LoVo (cell line): ENCODE results near the gene NUP37.
"Not testable (repeated sequence)": the region's sequence is repeated elsewhere in the genome, so short reads cannot be mapped to it uniquely, and the experiment has no call there.

ENCODE experiments used
- DNase-seq: peaks from one replicate; pipeline ENCODE4 v3.0.0-alpha.2; 2016; ENCODE audit warnings: low spot score

NUP37 gene

DNA sequence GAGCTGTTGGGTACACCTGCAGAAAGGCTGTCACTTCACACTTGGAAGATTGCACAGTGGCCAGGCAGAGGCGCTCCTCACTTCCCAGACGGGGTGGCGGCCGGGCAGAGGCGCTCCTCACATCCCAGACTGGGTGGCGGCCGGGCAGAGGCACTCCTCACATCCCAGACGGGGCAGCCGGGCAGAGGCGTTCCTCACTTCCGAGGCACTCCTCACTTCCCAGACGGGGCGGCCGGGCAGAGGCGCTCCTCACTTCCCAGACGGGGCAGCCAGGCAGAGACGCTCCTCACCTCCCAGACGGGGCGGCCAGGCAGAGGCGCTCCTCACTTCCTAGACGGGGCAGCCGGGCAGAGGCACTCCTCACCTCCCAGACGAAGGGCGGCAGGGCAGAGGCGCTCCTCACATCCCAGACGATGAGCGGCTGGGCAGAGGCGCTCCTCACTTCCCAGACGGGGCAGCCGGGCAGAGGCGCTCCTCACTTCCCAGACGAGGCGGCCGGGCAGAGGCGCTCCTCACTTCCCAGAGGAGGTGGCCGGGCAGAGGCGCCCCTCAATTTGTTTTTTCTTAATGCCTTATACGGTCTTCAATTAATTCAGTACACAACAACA, 30.6 kb downstream of the NUP37 start:
- not testable (repeated sequence) for DNase-seq

GRCh38 chr12:102080842-102081241, 39.1 kb downstream of the NUP37 start:
- DNase-seq: no peak

DNA sequence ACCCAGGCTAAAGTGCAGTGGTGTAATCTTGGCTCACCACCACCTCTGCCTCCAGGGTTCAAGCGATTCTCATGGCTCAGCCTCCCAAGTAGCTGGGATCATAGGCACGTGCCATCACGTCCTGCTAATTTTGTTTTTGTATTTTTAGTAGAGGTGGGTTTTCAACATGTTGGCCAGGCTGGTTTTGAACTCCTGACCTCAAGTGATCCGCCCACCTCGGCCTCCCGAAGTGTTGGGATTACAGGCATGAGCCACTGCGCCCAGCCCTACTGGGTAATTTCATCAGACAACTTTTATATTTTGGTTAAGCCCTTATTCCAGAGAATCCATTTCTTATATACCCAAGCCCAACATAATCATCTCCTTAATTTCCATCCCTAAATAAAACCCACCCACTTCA, 47.8 kb downstream of the NUP37 start:
- DNase-seq: not testable (repeated sequence)

- no peak for DNase-seq
Measured at GRCh38 chr12:102069707-102070106, 50.2 kb downstream of the NUP37 start.

- no peak for DNase-seq
Measured at GRCh38 chr12:102067574-102068258, 52.2 kb downstream of the NUP37 start.

- DNase-seq: no peak
Measured at GRCh38 chr12:102064476-102064875, 55.4 kb downstream of the NUP37 start.

DNA sequence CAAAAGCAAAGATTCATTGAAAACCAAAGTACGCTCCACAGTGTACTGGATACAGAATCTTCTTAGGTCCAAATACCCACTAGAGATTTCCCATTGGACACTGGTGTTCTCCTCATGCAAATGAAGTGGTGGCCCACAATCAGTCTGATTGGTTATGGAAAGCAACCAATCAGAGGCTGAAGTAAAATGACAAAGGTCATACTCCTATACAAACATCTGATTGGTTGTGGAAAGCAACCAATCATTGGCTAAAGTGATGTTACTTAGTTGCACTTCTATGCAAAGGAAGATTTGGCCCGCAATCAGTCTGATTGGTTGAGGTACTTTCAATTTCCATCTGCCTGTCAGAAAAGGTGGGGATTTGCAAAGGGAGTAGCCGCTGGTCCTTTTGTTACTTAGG, 56.8 kb downstream of the NUP37 start:
- DNase-seq: peak; percentile 48

DNA sequence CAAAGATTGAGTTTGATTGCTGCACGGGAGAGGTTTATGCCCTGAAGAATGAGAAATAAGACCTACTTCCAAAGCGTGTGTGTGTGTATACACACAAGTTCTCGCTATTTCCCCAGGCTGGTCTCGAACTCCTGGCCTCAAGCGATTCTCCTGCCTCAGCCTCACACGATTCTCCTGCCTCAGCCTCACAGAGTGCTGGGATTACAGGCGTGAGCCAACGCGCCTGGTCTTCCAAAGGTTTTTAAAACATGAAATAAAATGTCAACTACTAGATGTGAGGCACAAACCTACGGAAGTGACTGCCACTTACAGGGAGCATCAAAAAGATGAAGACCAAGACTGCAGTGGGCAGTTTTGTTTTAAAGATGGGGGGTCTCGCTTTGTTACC, 57.5 kb downstream of the NUP37 start:
- no peak for DNase-seq

DNA sequence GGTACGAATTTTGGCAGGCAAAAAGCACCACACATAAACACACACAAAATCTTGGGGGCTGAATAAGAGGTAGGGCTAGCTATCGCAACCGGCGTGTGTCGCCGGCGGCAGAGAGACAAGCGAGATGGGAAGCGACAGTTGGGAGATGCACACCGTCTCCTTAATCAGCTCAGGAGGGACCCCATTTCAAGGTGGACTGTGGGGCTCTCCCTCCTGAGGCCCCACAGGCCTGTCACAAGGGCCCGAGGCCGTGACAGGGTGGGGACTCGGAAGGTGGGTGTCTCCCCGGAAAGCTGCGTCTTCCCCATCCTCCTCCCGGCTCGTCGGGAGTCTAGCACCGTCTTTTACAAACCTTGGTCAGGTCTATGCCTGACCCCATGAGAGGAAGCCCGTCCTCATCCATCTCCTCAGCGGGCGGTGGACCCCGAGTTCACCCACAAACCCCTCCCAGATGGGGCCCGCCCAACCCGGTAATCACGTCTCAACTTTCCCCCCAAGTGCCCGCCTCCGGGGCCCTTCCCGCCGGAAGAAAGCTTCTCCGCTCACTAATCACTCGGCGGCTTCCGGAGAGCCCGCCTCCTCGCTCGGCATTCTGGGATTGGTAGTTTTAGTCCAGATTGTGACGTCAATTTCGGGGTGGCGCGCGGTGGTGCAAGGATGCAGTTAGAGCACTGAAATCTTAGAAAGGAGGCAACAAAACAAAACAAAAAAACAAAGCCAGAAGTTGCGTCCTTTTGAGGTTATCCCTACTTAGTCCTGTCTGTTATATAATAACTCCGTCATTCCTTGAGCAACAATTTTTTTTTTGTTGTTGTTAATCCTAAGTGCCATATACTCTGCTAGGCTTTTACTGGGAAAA, 58.1 kb downstream of the NUP37 start, which contains the start of gene WASHC3:
WASHC3 (minus strand) TSS at position 432 of the 859 bp plus-strand sequence; CDS start at position 403, 29 bp downstream.
- peak; percentile 96 for DNase-seq

- DNase-seq: no peak
Measured at GRCh38 chr12:102061096-102061559, 58.8 kb downstream of the NUP37 start.

GRCh38 chr12:102059343-102059742, 60.6 kb downstream of the NUP37 start:
- DNase-seq: no peak

DNA sequence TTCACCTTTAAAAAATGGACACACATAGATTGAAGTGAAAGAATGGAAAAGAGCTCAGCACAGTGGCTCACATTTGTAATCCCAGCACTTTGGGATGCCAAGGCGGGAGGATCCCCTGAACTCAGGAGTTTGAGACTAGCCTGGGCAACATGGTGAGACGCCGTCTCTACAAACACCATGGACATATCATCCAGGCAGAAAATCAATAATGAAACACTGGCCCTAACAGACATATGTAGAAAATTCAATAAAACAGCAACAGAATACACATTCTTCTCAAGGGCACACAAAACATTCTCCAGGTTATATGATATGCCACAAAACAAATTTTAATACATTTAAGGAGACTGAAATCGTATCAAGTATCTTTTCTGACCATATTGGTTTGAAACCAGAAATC, 65.6 kb downstream of the NUP37 start:
- DNase-seq: no peak

DNA sequence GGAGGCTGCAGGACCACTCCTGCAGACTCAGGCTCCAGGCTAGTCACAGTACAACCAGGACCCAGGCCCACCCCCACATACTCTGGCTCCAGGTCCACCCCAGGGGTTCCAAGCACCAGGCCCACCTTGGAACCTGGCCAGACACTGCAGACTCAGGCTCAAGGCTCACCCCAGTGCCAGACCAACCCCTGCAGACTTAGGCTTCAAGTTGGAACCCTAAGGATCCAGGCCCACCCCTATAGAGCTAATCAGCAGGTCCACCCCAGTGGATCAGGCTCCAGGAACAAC, 66.9 kb downstream of the NUP37 start:
- no peak for DNase-seq

- no peak for DNase-seq
Measured at GRCh38 chr12:102052192-102053061, 67.5 kb downstream of the NUP37 start.

DNA sequence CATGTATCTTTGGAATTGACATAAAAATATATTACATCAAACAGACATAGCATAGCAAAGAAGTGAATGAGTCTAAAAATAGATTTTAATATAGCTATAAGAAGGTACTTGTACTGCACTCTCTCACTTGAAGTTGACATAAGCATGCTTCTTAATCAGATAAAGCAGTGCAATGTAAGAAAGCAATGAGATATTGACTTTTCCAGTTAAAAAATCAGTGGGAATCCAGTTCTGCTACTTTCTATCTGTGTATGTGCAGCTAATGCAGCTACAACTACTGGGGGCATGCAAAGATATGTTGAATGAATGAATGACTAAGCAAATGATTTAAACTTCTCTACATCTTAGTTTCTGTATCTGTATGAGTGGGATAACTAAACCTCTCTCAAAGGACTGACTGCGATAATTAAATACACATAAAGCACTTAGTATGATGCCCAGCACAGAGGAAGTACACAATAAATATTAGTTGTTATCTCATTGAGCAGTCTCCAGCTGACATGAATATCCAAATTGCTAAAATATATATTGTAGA, 68.4 kb downstream of the NUP37 start:
- DNase-seq: no peak

- no peak for DNase-seq
Measured at GRCh38 chr12:102050660-102051430, 69.1 kb downstream of the NUP37 start.

GRCh38 chr12:102043928-102044327, 76.0 kb downstream of the NUP37 start:
- DNase-seq: no peak

GRCh38 chr12:102033991-102034745, 85.7 kb downstream of the NUP37 start:
- no peak for DNase-seq

DNA sequence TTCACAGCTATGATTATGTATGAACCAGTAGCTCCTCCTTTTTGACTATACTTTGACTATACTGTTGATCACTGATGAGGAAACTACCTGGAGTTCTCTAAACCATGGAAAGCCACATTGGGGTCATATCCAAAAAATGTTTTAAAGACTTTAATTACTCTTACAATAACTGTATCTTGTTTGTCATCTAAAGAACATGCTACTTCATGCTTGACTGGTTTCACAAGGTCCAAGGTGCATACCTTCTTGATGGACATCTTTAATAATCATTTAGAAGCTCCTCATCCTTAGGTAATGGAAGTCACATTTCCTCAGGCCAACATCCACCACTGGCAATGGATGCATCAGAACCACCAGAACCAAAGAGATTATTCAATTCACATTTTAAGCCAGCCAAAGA, 88.1 kb downstream of the NUP37 start:
- no peak for DNase-seq

DNA sequence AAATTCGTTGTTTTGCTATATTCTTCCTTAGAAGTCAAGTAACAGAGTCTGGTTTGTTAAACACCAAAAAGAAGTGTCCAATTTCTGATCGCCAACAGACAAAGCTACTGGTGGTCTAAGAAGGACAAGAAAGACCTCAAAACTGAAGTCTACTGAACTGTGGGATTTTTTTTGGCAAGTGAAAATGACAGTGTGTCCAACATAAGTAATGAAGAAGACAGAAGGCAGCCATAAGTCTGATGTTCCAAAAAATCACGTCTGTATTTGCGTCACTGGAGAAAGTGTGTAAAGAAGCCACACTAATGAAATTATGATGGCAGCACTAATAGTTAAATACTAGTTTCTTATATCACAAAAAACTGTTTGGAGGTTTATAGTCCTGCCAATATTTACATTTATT, 90.8 kb downstream of the NUP37 start:
- no peak for DNase-seq
